GM18519 (cell line): ENCODE measurements around the gene HIVEP2.

Experiments used
- ATAC-seq: cut with Tn5 transposase; IDR thresholded peaks from one replicate; pipeline ENCODE4 v1.9.1; 2021; ENCODE audit warnings: mild to moderate bottlenecking, moderate library complexity; ENCODE audit not compliant: unreplicated experiment, low FRiP score

Gene HIVEP2

GRCh38 chr6:142752348-142752747 lies 192.6 kb downstream of the HIVEP2 start:
- no peak for ATAC-seq

DNA sequence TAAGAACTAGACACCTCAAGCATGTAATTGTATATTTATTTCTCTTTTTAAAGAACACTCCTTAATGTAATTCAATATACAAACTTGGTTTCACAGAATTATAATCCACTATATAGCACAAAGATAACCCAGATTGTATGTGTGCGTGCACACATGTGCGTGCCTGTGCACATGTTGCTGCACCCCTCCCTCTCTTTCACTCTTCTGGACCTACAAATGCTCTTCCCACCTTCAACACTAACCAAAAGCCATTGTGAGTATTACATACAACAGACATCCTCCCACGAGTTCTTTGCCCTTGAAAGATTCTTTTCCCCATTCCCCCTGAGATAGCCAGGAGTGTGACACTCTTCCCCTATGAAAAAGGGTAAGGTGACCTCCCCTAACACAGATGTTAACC lies 193.5 kb downstream of the HIVEP2 start:
- ATAC-seq, result no peak

GRCh38 chr6:142750998-142751397 lies 194.0 kb downstream of the HIVEP2 start:
- no peak for ATAC-seq

DNA sequence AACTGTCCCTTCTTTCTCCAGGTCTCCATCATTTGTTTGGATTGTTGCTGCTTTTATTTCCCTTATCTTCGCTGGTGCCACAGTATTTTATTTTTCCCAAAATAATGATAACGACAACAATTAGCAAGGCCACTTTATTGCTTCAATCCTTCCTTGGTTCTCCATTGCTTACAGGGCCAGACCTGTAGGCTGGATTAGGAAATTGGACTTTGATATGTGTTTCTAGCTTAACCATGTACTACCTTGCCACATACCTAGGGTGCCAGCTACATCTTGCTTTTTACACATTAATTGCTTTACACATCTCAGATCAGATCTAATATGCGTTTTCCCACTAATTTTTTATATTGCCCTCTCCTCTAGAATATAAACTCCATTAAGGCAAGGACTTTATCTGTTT lies 195.4 kb downstream of the HIVEP2 start:
- no peak for ATAC-seq

DNA sequence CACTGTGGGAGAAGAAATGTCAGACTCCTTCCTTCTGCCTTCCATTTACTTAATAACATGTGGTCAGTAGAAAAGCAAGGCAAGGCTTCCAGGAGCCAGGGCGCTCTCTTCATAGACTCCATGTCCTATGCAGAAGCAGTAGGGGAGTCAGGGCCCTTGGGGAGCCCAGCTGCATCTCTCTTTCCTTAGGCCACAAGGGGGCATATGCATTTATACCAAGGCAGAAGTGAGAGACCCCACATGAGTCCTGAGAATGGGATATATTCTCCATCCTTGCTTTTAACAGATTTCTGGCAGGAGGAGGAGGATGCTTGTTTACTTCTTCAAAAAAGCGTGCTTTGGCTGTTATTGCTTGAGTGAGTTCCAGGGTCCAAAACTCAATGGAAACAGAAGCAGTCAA lies 198.5 kb downstream of the HIVEP2 start:
- no peak for ATAC-seq

- ATAC-seq, result no peak
Measured at GRCh38 chr6:142744836-142745235, 200.1 kb downstream of the HIVEP2 start.

GRCh38 chr6:142740449-142740848 lies 204.5 kb downstream of the HIVEP2 start:
- no peak for ATAC-seq

GRCh38 chr6:142738731-142739130 lies 206.2 kb downstream of the HIVEP2 start:
- no peak for ATAC-seq

- no peak for ATAC-seq
Measured at GRCh38 chr6:142738035-142738396, 207.0 kb downstream of the HIVEP2 start.

GRCh38 chr6:142737368-142738034 lies 207.5 kb downstream of the HIVEP2 start:
- ATAC-seq, result no peak

GRCh38 chr6:142735204-142735603 lies 209.8 kb downstream of the HIVEP2 start:
- no peak for ATAC-seq

GRCh38 chr6:142732790-142733189 lies 212.2 kb downstream of the HIVEP2 start:
- no peak for ATAC-seq

- ATAC-seq, result no peak
Measured at GRCh38 chr6:142731611-142732010, 213.4 kb downstream of the HIVEP2 start.

DNA sequence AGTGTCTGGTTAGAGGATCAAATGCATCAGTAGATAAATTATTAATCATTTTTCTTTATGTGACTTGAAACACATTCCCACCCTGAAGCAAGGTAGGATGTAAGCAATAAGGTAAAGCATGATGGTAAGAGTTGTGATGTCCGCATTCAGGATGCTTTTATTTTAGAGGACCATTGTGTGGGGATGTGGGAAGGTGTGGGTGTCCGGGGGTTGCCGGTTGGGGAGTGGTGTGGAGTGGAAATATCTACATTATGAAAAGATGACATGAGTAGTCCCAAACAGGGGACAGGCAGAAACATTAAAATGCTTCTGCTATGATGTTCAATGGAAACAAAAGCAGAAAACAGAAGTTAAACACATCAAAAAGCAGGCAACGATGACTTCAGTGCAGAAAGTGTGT lies 215.4 kb downstream of the HIVEP2 start:
- no peak for ATAC-seq

- ATAC-seq, result no peak
Measured at GRCh38 chr6:142728910-142729481, 216.0 kb downstream of the HIVEP2 start.

GRCh38 chr6:142728364-142728763 lies 216.6 kb downstream of the HIVEP2 start:
- no peak for ATAC-seq

- no peak for ATAC-seq
Measured at GRCh38 chr6:142726616-142727015, 218.4 kb downstream of the HIVEP2 start.

DNA sequence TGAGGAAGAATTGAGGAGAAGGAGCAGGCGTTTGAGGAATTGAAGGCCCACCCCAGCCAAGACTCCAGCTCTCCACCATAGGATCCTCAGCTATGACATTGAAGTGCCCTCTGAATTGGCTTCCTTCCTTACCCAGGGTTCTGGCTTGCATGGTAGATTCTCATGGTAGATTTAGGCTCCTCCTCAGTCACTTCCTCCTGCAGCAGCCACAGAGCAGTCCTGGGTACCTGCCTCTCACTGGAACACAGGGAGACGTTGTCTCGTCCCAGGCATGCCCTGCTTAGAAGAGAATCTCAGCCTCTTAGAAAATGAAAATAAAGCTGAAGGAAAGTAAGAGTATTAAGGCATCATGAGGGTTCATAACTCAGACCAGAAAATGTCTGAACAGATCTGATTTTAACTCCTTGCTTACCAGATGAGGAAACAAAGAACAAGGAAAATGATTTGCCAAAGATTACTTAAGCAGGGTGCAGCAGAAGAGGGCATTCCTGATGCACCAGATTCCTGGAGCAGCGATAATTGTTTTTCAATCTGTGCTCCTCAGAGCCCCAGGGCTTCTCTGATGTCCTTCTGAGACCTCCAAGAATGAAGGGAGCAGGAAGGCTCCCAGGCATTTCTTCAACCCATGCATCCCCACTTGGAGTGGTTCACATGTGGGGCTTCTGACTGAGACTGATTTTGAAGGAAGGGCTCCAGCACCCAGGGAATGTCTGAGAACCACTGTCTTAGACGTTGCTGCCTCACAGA lies 219.8 kb downstream of the HIVEP2 start:
- ATAC-seq, result no peak

DNA sequence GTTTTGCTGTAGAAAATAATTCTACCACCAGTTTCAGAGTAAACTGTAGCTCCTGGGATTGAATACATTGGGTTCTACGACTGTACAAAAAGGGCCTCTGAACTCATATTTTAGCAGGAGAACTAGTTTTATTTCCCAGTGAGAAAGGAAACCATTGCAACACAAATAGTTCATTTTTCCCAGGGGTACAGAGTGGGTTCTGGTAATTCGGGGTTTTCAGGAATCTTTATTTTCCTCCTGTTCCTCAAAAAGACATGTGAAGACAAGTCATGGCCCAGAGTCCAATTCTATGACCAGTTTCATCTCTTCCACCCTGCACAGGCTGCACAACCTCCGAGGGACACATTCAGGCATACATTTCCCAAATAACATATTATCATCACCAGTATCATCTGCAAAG lies 222.1 kb downstream of the HIVEP2 start:
- ATAC-seq, result no peak

GRCh38 chr6:142722012-142722411 lies 223.0 kb downstream of the HIVEP2 start:
- no peak for ATAC-seq

GRCh38 chr6:142721215-142721920 lies 223.6 kb downstream of the HIVEP2 start:
- no peak for ATAC-seq
